Fibroblast of lung (primary cell): Measurements from ENCODE around the gene TSHZ2.

Experiments used
- EZH2 ChIP-seq: IDR thresholded peaks from 2 replicates; pipeline ENCODE4 v1.5.1; 2012; ENCODE audit warnings: low read length, control low read depth, mild to moderate bottlenecking; ENCODE audit errors: missing control alignments
- TF ChIP-seq, protein P1 (sequence below), 2 donors: IDR thresholded peaks in 1 of 2; conservative IDR thresholded peaks in 1 of 2; 1 replicate in 1 of 2; 2 replicates in 1 of 2; pipeline ENCODE4 v1.5.1; 2011 to 2012; ENCODE audit warnings: low read length in 2 of 2, control low read depth in 1 of 2, inconsistent platforms in 1 of 2, low read depth in 1 of 2, mild to moderate bottlenecking in 1 of 2

DNA sequence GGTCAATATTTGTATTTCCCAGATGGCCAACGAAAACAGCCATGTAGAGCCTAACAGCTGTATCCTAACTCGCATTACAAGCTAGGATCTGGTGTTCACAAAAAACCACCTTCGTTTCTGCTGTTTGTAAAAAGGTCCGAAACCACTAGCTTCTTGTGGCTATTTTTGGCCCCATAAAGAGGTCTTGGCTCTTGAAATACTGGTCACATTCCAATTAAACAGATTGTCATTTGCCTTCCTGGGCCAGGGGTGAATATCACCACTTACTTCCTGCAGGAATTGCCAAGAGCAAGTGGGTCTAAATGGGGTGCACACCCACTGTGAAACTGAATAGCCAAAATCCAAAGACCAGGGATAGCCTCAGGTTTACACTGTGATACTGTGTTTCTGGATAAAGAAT, 48.2 kb downstream of the TSHZ2 start:
- TF ChIP-seq, protein P1, sequence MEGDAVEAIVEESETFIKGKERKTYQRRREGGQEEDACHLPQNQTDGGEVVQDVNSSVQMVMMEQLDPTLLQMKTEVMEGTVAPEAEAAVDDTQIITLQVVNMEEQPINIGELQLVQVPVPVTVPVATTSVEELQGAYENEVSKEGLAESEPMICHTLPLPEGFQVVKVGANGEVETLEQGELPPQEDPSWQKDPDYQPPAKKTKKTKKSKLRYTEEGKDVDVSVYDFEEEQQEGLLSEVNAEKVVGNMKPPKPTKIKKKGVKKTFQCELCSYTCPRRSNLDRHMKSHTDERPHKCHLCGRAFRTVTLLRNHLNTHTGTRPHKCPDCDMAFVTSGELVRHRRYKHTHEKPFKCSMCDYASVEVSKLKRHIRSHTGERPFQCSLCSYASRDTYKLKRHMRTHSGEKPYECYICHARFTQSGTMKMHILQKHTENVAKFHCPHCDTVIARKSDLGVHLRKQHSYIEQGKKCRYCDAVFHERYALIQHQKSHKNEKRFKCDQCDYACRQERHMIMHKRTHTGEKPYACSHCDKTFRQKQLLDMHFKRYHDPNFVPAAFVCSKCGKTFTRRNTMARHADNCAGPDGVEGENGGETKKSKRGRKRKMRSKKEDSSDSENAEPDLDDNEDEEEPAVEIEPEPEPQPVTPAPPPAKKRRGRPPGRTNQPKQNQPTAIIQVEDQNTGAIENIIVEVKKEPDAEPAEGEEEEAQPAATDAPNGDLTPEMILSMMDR (conservative IDR thresholded peaks at IDR 0.05 in 1 of 2, IDR thresholded peaks at IDR 0.05 in 1 of 2; ENCODE audit: low read depth in 1 of 2, low read length in 2 of 2): no peak
- no peak for TF ChIP-seq EZH2
